PC-9 (cell line): ENCODE measurements around the gene RHEX. TPM values are rescaled to one million over a fixed set of nuclear protein-coding genes. Genes with fewer than 3 reads are reported as not detected.

ENCODE experiments used
- BruUV-seq: library from RNA; stranded (reverse); fragments of 400-500 nt; replicated peaks from 2 replicates; lab custom pipeline; 2021; lab: Mats Ljungman, UMichigan
- CTCF ChIA-PET: fragments of 300-600 bp; sonication (Branson Sonifier 250); formaldehyde crosslinking; loops from one replicate; lab custom pipeline; 2022; ENCODE audit warnings: antibody characterized with exemption; lab: Charles Lee
- POLR2A ChIA-PET: fragments of 300-600 bp; sonication (Branson Sonifier 250); formaldehyde crosslinking; loops from one replicate; lab custom pipeline; 2022; ENCODE audit warnings: antibody characterized with exemption; ENCODE audit not compliant: unreplicated experiment; lab: Charles Lee
- DNase-seq, 2 experiments: peaks; one replicate each; pipeline versions ENCODE4 v3.0.0 to v3.0.0-alpha.2; 2015 to 2022; ENCODE audit warnings: mixed read lengths in 1 of 2
- H2AFZ ChIP-seq: fragments of 200-600 bp; sonication (generic); 2 replicates; pipeline ENCODE4 v1.8.1; 2017; ENCODE audit warnings: antibody characterized with exemption
- H3F3A ChIP-seq: fragments of 200-600 bp; sonication (generic); 2 replicates; pipeline ENCODE4 v1.8.1; 2017; ENCODE audit warnings: antibody characterized with exemption, mild to moderate bottlenecking, low read depth; ENCODE audit not compliant: insufficient read depth
- H3K27ac ChIP-seq: fragments of 200-600 bp; sonication (generic); 2 replicates; pipeline ENCODE4 v1.6.1; 2016; ENCODE audit warnings: mixed run types
- H3K27me3 ChIP-seq: fragments of 200-600 bp; sonication (generic); 2 replicates; pipeline ENCODE4 v1.6.1; 2016; ENCODE audit warnings: low read depth, mixed run types; ENCODE audit not compliant: insufficient read depth
- H3K36me3 ChIP-seq: fragments of 200-600 bp; sonication (generic); 2 replicates; pipeline ENCODE4 v1.6.1; 2016; ENCODE audit warnings: low read depth, mixed run types
- H3K4me1 ChIP-seq: fragments of 200-600 bp; sonication (generic); replicated peaks from 2 replicates; pipeline ENCODE4 v1.6.1; 2016; ENCODE audit warnings: mixed run types; ENCODE audit not compliant: insufficient read depth
- H3K4me2 ChIP-seq: fragments of 200-600 bp; sonication (generic); 2 replicates; pipeline ENCODE4 v1.6.1; 2017; ENCODE audit warnings: mixed run types
- H3K4me3 ChIP-seq: fragments of 200-600 bp; sonication (generic); 2 replicates; pipeline ENCODE4 v1.6.1; 2016; ENCODE audit warnings: mixed run types
- H3K79me2 ChIP-seq: fragments of 200-600 bp; sonication (generic); 2 replicates; pipeline ENCODE4 v1.6.1; 2017; ENCODE audit warnings: low read depth, mixed run types
- H3K9me2 ChIP-seq: fragments of 200-600 bp; sonication (generic); 2 replicates; pipeline ENCODE4 v1.8.1; 2017; ENCODE audit warnings: mild to moderate bottlenecking; ENCODE audit not compliant: insufficient read depth
- H3K9me3 ChIP-seq: fragments of 200-600 bp; sonication (generic); 2 replicates; pipeline ENCODE4 v1.8.1; 2016; ENCODE audit warnings: low read depth; ENCODE audit not compliant: insufficient read depth
- H4K20me1 ChIP-seq: fragments of 200-600 bp; sonication (generic); 2 replicates; pipeline ENCODE4 v1.8.1; 2017; ENCODE audit not compliant: insufficient read depth
- EZH2 ChIP-seq: fragments of 200-600 bp; sonication (generic); IDR thresholded peaks from 2 replicates; pipeline ENCODE4 v1.8.0; 2017; ENCODE audit warnings: antibody characterized with exemption, low read depth
- intact Hi-C: fragments of 100-400 bp; cut with micrococcal nuclease; formaldehyde crosslinking; loops from one replicate; pipeline ENCODE4 v1.10.0; 2022; ENCODE audit not compliant: unreplicated experiment
- total RNA-seq: library from RNA; stranded (reverse); gene quantifications from 2 replicates; pipeline ENCODE4 v1.2.3, GENCODE V29; 2021
- TF ChIP-seq, protein P1 (sequence below): fragments of 200-600 bp; sonication (generic); conservative IDR thresholded peaks from 2 replicates; pipeline ENCODE4 v1.6.1; 2017; ENCODE audit warnings: mixed run types, antibody characterized with exemption, mild to moderate bottlenecking, moderate library complexity

RHEX gene
- total RNA-seq, 1 experiment from 2014 or later = not detected

DNA sequence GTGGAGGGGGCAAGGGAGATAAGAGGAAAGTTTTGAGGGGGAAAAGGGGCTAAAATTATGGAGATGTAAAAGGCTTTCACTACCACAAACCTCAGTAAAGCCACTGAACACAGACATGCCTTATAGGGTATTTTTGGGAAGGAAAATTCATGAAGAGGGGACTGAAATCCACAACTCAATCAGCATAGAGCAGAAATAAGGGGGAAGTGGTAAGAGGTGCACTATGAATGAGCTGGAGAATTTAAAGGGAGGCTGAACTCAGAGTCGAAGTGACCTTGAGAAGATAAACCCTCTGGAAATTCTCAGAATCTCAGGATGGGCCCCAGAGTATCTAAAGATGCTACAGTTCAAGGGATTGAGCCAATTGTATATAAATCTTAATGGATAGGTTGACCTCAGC is 15.3 kb downstream of the RHEX start:
- no peak overlapping the region for H2AFZ ChIP-seq
- CTCF ChIA-PET = no interaction called here
- no peak for TF ChIP-seq EZH2
- TF ChIP-seq, protein P1, sequence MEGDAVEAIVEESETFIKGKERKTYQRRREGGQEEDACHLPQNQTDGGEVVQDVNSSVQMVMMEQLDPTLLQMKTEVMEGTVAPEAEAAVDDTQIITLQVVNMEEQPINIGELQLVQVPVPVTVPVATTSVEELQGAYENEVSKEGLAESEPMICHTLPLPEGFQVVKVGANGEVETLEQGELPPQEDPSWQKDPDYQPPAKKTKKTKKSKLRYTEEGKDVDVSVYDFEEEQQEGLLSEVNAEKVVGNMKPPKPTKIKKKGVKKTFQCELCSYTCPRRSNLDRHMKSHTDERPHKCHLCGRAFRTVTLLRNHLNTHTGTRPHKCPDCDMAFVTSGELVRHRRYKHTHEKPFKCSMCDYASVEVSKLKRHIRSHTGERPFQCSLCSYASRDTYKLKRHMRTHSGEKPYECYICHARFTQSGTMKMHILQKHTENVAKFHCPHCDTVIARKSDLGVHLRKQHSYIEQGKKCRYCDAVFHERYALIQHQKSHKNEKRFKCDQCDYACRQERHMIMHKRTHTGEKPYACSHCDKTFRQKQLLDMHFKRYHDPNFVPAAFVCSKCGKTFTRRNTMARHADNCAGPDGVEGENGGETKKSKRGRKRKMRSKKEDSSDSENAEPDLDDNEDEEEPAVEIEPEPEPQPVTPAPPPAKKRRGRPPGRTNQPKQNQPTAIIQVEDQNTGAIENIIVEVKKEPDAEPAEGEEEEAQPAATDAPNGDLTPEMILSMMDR = no peak
- intact Hi-C loops = no loop called here
- H3K27ac ChIP-seq = no peak overlapping the region
- no peak for DNase-seq
- no peak overlapping the region for H3K4me2 ChIP-seq
- no TSS peak for BruUV-seq
- no peaks in the 10 kb centered on the region for H3K36me3 ChIP-seq
- H4K20me1 ChIP-seq = no peaks in the 10 kb centered on the region
- no peaks in the 10 kb centered on the region for H3K4me1 ChIP-seq
- no peaks in the 10 kb centered on the region for H3F3A ChIP-seq
- H3K4me3 ChIP-seq = no peak overlapping the region
- no peaks in the 10 kb centered on the region for H3K27me3 ChIP-seq
- no peaks in the 10 kb centered on the region for H3K9me3 ChIP-seq
- H3K79me2 ChIP-seq = no peaks in the 10 kb centered on the region
- H3K9me2 ChIP-seq = no peaks in the 10 kb centered on the region
- POLR2A ChIA-PET = no interaction called here

DNA sequence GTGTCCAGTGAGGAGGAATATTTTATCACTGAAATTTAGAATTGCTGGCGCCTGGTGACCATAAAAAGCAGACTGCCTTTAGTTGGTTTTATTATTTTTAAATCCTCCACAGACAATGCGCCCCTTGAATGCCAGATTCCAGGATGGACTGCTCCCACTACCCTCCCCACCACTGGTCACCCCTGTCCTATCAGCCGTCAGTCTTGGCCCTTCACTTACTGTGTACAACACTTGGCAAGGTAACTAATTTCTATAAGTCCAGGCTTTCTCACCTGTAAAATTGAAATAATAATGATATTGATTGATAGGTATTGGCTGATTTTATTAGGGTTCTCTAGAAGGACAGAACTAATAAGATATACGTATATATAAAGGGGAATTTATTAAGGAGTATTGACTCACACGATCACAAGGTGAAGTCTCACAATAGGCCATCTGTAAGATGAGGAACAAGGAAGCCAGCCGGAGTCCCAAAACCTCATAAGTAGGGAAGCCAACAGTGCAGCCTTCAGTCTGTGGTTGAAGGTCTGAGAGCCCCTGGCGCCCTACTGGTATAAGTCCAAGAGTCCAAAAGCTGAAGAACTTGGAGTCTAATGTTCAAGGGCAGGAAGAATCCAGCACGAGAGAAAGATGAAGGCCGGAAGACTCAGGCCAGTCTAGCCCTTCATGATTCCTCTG is 17.8 kb downstream of the RHEX start:
- ChIA-PET CTCF (no interaction called here), POLR2A (no interaction called here)
- Histone ChIP-seq H4K20me1 (no peaks in the 10 kb centered on the region), H3K4me1 (no peaks in the 10 kb centered on the region), H3K4me2 (no peak overlapping the region), H3K27me3 (no peaks in the 10 kb centered on the region), H2AFZ (no peak overlapping the region), H3K4me3 (no peak overlapping the region), H3F3A (no peaks in the 10 kb centered on the region), H3K27ac (no peak overlapping the region), H3K79me2 (no peaks in the 10 kb centered on the region), H3K9me2 (no peaks in the 10 kb centered on the region), H3K9me3 (no peaks in the 10 kb centered on the region), H3K36me3 (no peaks in the 10 kb centered on the region)
- intact Hi-C loops = no loop called here
- no peak for DNase-seq
- no TSS peak for BruUV-seq
- TF ChIP-seq EZH2 = no peak
- TF ChIP-seq, protein P1 = no peak

DNA sequence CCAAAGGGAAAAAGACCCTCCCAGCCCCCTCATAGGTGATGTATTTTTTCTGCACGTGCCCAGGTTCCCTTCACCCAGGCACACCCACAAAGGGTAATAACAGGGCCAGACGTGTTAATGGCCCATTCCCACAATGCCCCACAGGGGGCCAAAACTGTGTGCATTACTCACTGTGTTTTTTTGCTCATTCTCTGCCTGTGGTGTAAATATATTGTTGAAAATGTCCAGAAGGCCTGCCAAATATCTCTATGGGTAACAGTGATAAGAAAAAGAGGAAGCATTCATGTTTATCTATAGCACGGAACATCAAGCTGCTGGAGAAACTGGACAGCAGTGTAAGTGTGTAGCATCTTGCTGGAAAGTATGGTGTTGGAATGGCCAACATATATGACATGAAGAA is 21.9 kb downstream of the RHEX start:
- Histone ChIP-seq H3K27ac (no peak overlapping the region), H3K27me3 (no peaks in the 10 kb centered on the region), H3K4me1 (no peaks in the 10 kb centered on the region), H3K4me2 (no peak overlapping the region), H3F3A (no peaks in the 10 kb centered on the region), H4K20me1 (no peaks in the 10 kb centered on the region), H3K9me3 (no peaks in the 10 kb centered on the region), H2AFZ (no peak overlapping the region), H3K4me3 (no peak overlapping the region), H3K9me2 (no peaks in the 10 kb centered on the region), H3K36me3 (no peaks in the 10 kb centered on the region), H3K79me2 (no peaks in the 10 kb centered on the region)
- POLR2A ChIA-PET = no interaction called here
- intact Hi-C loops = no loop called here
- DNase-seq = no peak
- CTCF ChIA-PET = no interaction called here
- no TSS peak for BruUV-seq
- TF ChIP-seq EZH2 = no peak
- TF ChIP-seq, protein P1 = no peak
